BJ (cell line): ENCODE results near the gene OBSCN. TPM values are rescaled to one million over a fixed set of nuclear protein-coding genes. Genes with fewer than 3 reads are reported as not detected.
"Not testable (repeated sequence)": the region's sequence is repeated elsewhere in the genome, so short reads cannot be mapped to it uniquely, and the experiment has no call there.

Experiments
- CTCF ChIA-PET: fragments of 350-600 bp; formaldehyde crosslinking; extraction: SDS; loops from one replicate; lab custom pipeline; 2021; ENCODE audit warnings: antibody characterized with exemption, inconsistent platforms; lab: Yijun Ruan, JAX
- POLR2A ChIA-PET: fragments of 300-600 bp; sonication (Branson Sonifier 250); formaldehyde crosslinking; extraction: SDS; loops from one replicate; lab custom pipeline; 2021; ENCODE audit warnings: antibody characterized with exemption; lab: Charles Lee
- DNase-seq: peaks from one replicate; pipeline ENCODE4 v3.0.0-alpha.2; 2011; ENCODE audit warnings: low read depth
- H3K27me3 ChIP-seq: 2 replicates; pipeline ENCODE4 v1.6.0; 2011; ENCODE audit warnings: low read length; ENCODE audit not compliant: control insufficient read depth, insufficient read depth
- H3K36me3 ChIP-seq: 2 replicates; pipeline ENCODE4 v1.5.1; 2011; ENCODE audit warnings: low read length; ENCODE audit not compliant: control insufficient read depth, insufficient read depth
- H3K4me3 ChIP-seq: 2 replicates; pipeline ENCODE4 v1.5.1; 2011; ENCODE audit warnings: low read depth, mild to moderate bottlenecking, control low read depth, low read length
- CTCF ChIP-seq: IDR thresholded peaks from 2 replicates; pipeline ENCODE4 v1.5.1; 2011; ENCODE audit warnings: low read depth, mild to moderate bottlenecking, control low read depth, inconsistent platforms, low read length, moderate library complexity; ENCODE audit not compliant: insufficient read depth
- polyA plus RNA-seq: library from polyadenylated mRNA; depleted of rRNA; stranded (reverse); fragments of >200 nt; gene quantifications from 2 replicates; pipeline ENCODE4 v1.2.3, GENCODE V29; 2011

The OBSCN gene
- polyA plus RNA-seq, 1 experiment, result 2.9 TPM

GRCh38 chr1:228246216-228246900 lies 38.5 kb downstream of the OBSCN start:
- ChIA-PET POLR2A (no interaction called here), CTCF (interaction anchor here (1.1 kb wide), 1 partner anchor 9 kb away, joined by 3 read pairs; no protein-coding TSS in a partner anchor)
- Histone ChIP-seq H3K36me3 (peaks cover 14% of the 10 kb centered on the region), H3K4me3 (no peak overlapping the region), H3K27me3 (no peaks in the 10 kb centered on the region)
- no peak for TF ChIP-seq CTCF
- DNase-seq, result no peak

DNA sequence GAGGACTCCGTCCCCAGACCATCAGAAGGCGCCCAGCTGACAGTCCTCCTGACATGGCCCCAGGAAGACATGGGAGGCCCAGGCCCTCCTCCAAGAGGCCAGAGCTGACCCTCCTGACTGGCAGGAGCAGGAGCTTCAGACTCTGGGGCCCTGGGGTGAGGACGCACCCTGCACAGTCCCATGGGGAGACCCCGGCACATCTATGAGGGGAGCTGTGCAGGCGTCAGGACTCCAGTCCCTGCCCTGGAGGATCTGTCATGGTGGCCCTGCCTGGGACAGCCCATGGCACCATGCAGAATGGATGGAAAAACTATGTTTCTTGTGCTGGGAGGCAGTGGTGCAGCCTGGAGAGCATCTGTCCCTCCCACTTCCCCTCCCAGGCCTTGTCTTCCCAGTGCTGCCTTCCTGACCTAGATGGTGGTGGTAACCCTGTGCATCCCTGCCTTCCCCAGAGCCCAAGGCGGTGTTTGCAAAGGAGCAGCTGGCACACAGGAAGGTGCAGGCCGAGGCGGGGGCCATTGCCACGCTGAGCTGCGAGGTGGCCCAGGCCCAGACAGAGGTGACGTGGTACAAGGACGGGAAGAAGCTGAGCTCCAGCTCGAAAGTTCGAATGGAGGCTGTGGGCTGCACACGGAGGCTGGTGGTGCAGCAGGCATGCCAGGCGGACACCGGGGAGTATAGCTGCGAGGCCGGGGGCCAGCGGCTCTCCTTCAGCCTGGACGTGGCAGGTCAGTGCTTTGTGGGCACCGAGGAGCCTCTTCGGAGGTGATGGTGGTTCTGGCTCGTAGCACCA lies 41.9 kb downstream of the OBSCN start:
- no peak for TF ChIP-seq CTCF
- POLR2A ChIA-PET, result no interaction called here
- Histone ChIP-seq H3K4me3 (no peak overlapping the region), H3K36me3 (peaks cover 7% of the 10 kb centered on the region), H3K27me3 (no peaks in the 10 kb centered on the region)
- CTCF ChIA-PET, result interaction anchor here (0.9 to 1.7 kb wide), 3 partner anchors 13 to 36 kb away, joined by 3 to 6 read pairs (median 6); no protein-coding TSS in a partner anchor
- no peak for DNase-seq

GRCh38 chr1:228252476-228252875 lies 44.6 kb downstream of the OBSCN start:
- CTCF ChIA-PET, H3K4me3 ChIP-seq: not testable (repeated sequence)

DNA sequence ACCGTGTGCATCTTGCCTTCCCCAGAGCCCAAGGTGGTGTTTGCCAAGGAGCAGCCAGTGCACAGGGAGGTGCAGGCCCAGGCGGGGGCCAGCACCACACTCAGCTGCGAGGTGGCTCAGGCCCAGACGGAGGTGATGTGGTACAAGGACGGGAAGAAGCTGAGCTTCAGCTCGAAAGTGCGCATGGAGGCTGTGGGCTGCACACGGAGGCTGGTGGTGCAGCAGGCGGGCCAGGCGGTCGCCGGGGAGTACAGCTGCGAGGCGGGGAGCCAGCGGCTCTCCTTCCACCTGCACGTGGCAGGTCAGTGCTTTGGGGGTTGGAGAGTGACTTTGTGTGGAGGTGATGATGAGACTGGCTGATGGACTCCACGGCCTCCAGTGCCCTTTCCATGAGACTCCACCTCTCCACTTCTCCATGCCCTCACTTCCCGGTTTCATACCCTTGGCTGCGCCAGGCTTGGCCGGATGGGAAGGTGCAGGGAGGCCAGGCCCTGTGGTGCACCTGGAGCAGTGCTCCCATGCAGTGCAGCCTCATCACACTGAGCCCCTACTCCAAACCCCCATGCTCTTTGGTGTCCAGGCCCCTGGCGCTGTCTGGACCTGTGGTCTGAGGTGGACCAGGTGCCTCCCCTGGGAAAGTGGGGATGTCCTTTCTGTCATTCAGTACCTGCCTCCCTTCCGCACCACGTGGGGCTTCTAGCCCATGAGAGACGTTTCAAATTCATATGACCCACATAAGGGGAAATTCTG lies 49.0 kb downstream of the OBSCN start:
- CTCF ChIA-PET, result no interaction called here
- POLR2A ChIA-PET, result no interaction called here
- no peak for DNase-seq
- TF ChIP-seq CTCF, result no peak
- no peaks in the 10 kb centered on the region for H3K27me3 ChIP-seq
- peaks cover 5% of the 10 kb centered on the region for H3K36me3 ChIP-seq
- no peak overlapping the region for H3K4me3 ChIP-seq

More at GRCh38 chr1:228252476-228252875, 44.6 kb downstream of the OBSCN start:
- H3K27me3 ChIP-seq, POLR2A ChIA-PET, H3K36me3 ChIP-seq, DNase-seq: not testable (repeated sequence)

- Histone ChIP-seq H3K4me3 (no peak overlapping the region), H3K27me3 (no peaks in the 10 kb centered on the region), H3K36me3 (peaks cover 5% of the 10 kb centered on the region)
- no peak for DNase-seq
- ChIA-PET CTCF (interaction anchor here (0.6 to 1.2 kb wide), 4 partner anchors 9 to 40 kb away, joined by 3 read pairs; no protein-coding TSS in a partner anchor), POLR2A (no interaction called here)
- no peak for TF ChIP-seq CTCF
These were observed 50.6 kb downstream of the OBSCN start for GRCh38 chr1:228258486-228258885.
